Naive thymus-derived CD8-positive, alpha-beta T cell (primary cell): ENCODE results near the gene AGBL3. TPM values are rescaled to one million over a fixed set of nuclear protein-coding genes. Genes with fewer than 3 reads are reported as not detected.
A peak's percentile ranks its signal among the peaks of the same experiment; 100 is the strongest.

Experiments used
- ATAC-seq, 2 donors: fragments of 150-1000 bp; cut with Tn5 transposase in 1 of 2; sonication (Bioruptor Pico), chemical (Tn5 transposase) in 1 of 2; 1 replicate in 1 of 2; 2 replicates in 1 of 2; pipeline ENCODE4 v1.10.0; 2021; ENCODE audit warnings: mild to moderate bottlenecking in 2 of 2, moderate library complexity in 2 of 2
- POLR2A ChIA-PET: fragments of 350-600 bp; sonication (Branson Sonifier 250); formaldehyde crosslinking; loops from one replicate; lab custom pipeline; 2021; ENCODE audit warnings: antibody characterized with exemption; lab: Charles Lee
- DNase-seq, 10 donors: peaks; one replicate each; pipeline versions ENCODE4 v3.0.0 to v3.0.0-alpha.2; 2020 to 2022
- H3K27ac Mint-ChIP-seq, 10 donors: one replicate each; pipeline ENCODE4 v1.8.0; 2020 to 2022; ENCODE audit warnings: mild to moderate bottlenecking in 10 of 10, mixed read lengths in 10 of 10, moderate library complexity in 4 of 10, inconsistent platforms in 1 of 10
- H3K27me3 Mint-ChIP-seq, 5 donors: one replicate each; pipeline ENCODE4 v1.8.0; 2021 to 2022; ENCODE audit warnings: mixed read lengths in 5 of 5
- H3K36me3 Mint-ChIP-seq, 3 donors: one replicate each; pipeline ENCODE4 v1.8.0; 2020 to 2022; ENCODE audit warnings: mixed read lengths in 3 of 3, mild to moderate bottlenecking in 2 of 3, inconsistent platforms in 1 of 3
- H3K4me1 Mint-ChIP-seq, 4 donors: one replicate each; pipeline ENCODE4 v1.8.0; 2021 to 2022; ENCODE audit warnings: mixed read lengths in 4 of 4
- H3K4me3 Mint-ChIP-seq, 10 donors: one replicate each; pipeline ENCODE4 v1.8.0; 2020 to 2022; ENCODE audit warnings: mild to moderate bottlenecking in 10 of 10, mixed read lengths in 10 of 10, moderate library complexity in 6 of 10, inconsistent platforms in 1 of 10
- H3K9me3 Mint-ChIP-seq, 9 donors: one replicate each; pipeline ENCODE4 v1.8.0; 2020 to 2022; ENCODE audit warnings: mixed read lengths in 9 of 9, mild to moderate bottlenecking in 3 of 9, inconsistent platforms in 1 of 9, moderate library complexity in 1 of 9
- polyA plus RNA-seq, 3 donors: library from polyadenylated mRNA; unstranded; fragments of 300-500 nt; fragmentation: Illumina TruSeq; gene quantifications; one replicate each; pipeline ENCODE4 v1.2.3, GENCODE V29; 2021
- total RNA-seq, 8 experiments: library from RNA in 2 of 8; stranded (reverse) in 2 of 8; gene quantifications; one replicate each; pipeline ENCODE4 v1.2.3 and lab custom pipeline; 2021 to 2026

AGBL3 gene
- total and polyA plus RNA-seq, 5 experiments from 2014 or later, result 1.8 to 12.7 (median 4.0) TPM

- H3K27ac Mint-ChIP-seq, result peak overlapping the region in 1 of 10 donors; percentile 53
- no peak for DNase-seq
- H3K9me3 Mint-ChIP-seq, result no peaks in the 10 kb centered on the region
- ATAC-seq, result no peak
- no peak overlapping the region for H3K4me3 Mint-ChIP-seq
- POLR2A ChIA-PET, result interaction anchor here (0.6 kb wide), 2 partner anchors 43 to 313 kb away, joined by 3 read pairs; no protein-coding TSS in a partner anchor
- peaks cover 9 to 23% (median 13%) of the 10 kb centered on the region in 4 donors for H3K4me1 Mint-ChIP-seq
- no peaks in the 10 kb centered on the region for H3K36me3 Mint-ChIP-seq
- H3K27me3 Mint-ChIP-seq, result peaks cover 0 to 2% (median 0%) of the 10 kb centered on the region in 5 donors
Measured at GRCh38 chr7:134947329-134947728, 39.0 kb upstream of the AGBL3 start.

GRCh38 chr7:134947831-134948230, 38.5 kb upstream of the AGBL3 start:
- H3K27me3 Mint-ChIP-seq, result peaks cover 0 to 2% (median 0%) of the 10 kb centered on the region in 5 donors
- H3K4me1 Mint-ChIP-seq, result peaks cover 9 to 23% (median 13%) of the 10 kb centered on the region in 4 donors
- no peaks in the 10 kb centered on the region for H3K9me3 Mint-ChIP-seq
- no peak overlapping the region for H3K4me3 Mint-ChIP-seq
- no peaks in the 10 kb centered on the region for H3K36me3 Mint-ChIP-seq
- POLR2A ChIA-PET, result no interaction called here
- DNase-seq (no peak), ATAC-seq (no peak)
- no peak overlapping the region for H3K27ac Mint-ChIP-seq

- POLR2A ChIA-PET, result no interaction called here
- H3K27me3 Mint-ChIP-seq, result peaks cover 0 to 2% (median 0%) of the 10 kb centered on the region in 5 donors
- H3K36me3 Mint-ChIP-seq, result no peaks in the 10 kb centered on the region
- no peak overlapping the region for H3K27ac Mint-ChIP-seq
- peaks cover 9 to 23% (median 13%) of the 10 kb centered on the region in 4 donors for H3K4me1 Mint-ChIP-seq
- no peak overlapping the region for H3K4me3 Mint-ChIP-seq
- no peak for DNase-seq
- H3K9me3 Mint-ChIP-seq, result no peaks in the 10 kb centered on the region
- no peak for ATAC-seq
Measured at GRCh38 chr7:134948246-134948645, 38.1 kb upstream of the AGBL3 start.

GRCh38 chr7:134948736-134949135, 37.6 kb upstream of the AGBL3 start:
- Mint-ChIP-seq H3K36me3 (no peaks in the 10 kb centered on the region), H3K27ac (no peak overlapping the region), H3K9me3 (no peaks in the 10 kb centered on the region), H3K27me3 (peaks cover 0 to 2% (median 0%) of the 10 kb centered on the region in 5 donors), H3K4me1 (peaks cover 9 to 23% (median 13%) of the 10 kb centered on the region in 4 donors), H3K4me3 (no peak overlapping the region)
- no peak for DNase-seq
- POLR2A ChIA-PET, result interaction anchor here (0.6 kb wide), 1 partner anchor 110 kb away, joined by 3 read pairs; no protein-coding TSS in a partner anchor
- ATAC-seq, result no peak

- Mint-ChIP-seq H3K4me1 (peaks cover 9 to 23% (median 13%) of the 10 kb centered on the region in 4 donors), H3K4me3 (no peak overlapping the region), H3K27me3 (no peaks in the 10 kb centered on the region), H3K36me3 (no peaks in the 10 kb centered on the region), H3K9me3 (no peaks in the 10 kb centered on the region), H3K27ac (no peak overlapping the region)
- POLR2A ChIA-PET, result interaction anchor here (0.6 kb wide), 1 partner anchor 110 kb away, joined by 3 read pairs; no protein-coding TSS in a partner anchor
- ATAC-seq (no peak), DNase-seq (no peak)
Measured at GRCh38 chr7:134949171-134949570, 37.1 kb upstream of the AGBL3 start.

GRCh38 chr7:134954197-134955082, 31.9 kb upstream of the AGBL3 start:
- H3K4me1 Mint-ChIP-seq, result peaks cover 0 to 7% (median 3%) of the 10 kb centered on the region in 4 donors
- peak; percentile 49 to 53 for ATAC-seq
- POLR2A ChIA-PET, result interaction anchor here (1.2 kb wide), 1 partner anchor 320 kb away, joined by 3 read pairs; no protein-coding TSS in a partner anchor

GRCh38 chr7:134957005-134957404, 29.3 kb upstream of the AGBL3 start:
- no peak for DNase-seq
- Mint-ChIP-seq H3K27ac (no peak overlapping the region), H3K36me3 (no peaks in the 10 kb centered on the region), H3K9me3 (no peaks in the 10 kb centered on the region), H3K27me3 (peaks cover 0 to 1% (median 0%) of the 10 kb centered on the region in 5 donors), H3K4me3 (no peak overlapping the region), H3K4me1 (peaks cover 0 to 7% (median 3%) of the 10 kb centered on the region in 4 donors)
- ATAC-seq, result no peak
- POLR2A ChIA-PET, result interaction anchor here (1.2 kb wide), 1 partner anchor 213 kb away, joined by 3 read pairs; no protein-coding TSS in a partner anchor

More at GRCh38 chr7:134954197-134955082, 31.9 kb upstream of the AGBL3 start:
- H3K9me3 Mint-ChIP-seq, result no peaks in the 10 kb centered on the region
- H3K27me3 Mint-ChIP-seq, result no peaks in the 10 kb centered on the region
- H3K27ac Mint-ChIP-seq, result peak overlapping the region in 1 of 10 donors; percentile 82
- no peaks in the 10 kb centered on the region for H3K36me3 Mint-ChIP-seq
- peak in 4 of 10 donors; percentile 5 to 58 (median 48) for DNase-seq
- H3K4me3 Mint-ChIP-seq, result no peak overlapping the region

- H3K4me3 Mint-ChIP-seq, result no peak overlapping the region
- H3K9me3 Mint-ChIP-seq, result no peaks in the 10 kb centered on the region
- ATAC-seq (no peak), DNase-seq (no peak)
- H3K36me3 Mint-ChIP-seq, result no peaks in the 10 kb centered on the region
- peaks cover 0 to under 1% (median 0%) of the 10 kb centered on the region in 4 donors for H3K4me1 Mint-ChIP-seq
- POLR2A ChIA-PET, result no interaction called here
- no peak overlapping the region for H3K27ac Mint-ChIP-seq
- H3K27me3 Mint-ChIP-seq, result peaks cover 1 to 7% (median 3%) of the 10 kb centered on the region in 5 donors
Measured at GRCh38 chr7:134959810-134960209, 26.5 kb upstream of the AGBL3 start.

GRCh38 chr7:134962270-134962780, 24.0 kb upstream of the AGBL3 start:
- Mint-ChIP-seq H3K4me3 (no peak overlapping the region), H3K27me3 (peaks cover 1 to 7% (median 3%) of the 10 kb centered on the region in 5 donors), H3K9me3 (no peaks in the 10 kb centered on the region), H3K36me3 (no peaks in the 10 kb centered on the region), H3K4me1 (peaks cover 2 to 4% (median 3%) of the 10 kb centered on the region in 4 donors), H3K27ac (no peak overlapping the region)
- POLR2A ChIA-PET, result interaction anchor here (1.3 kb wide), 1 partner anchor 24 kb away, joined by 3 read pairs; the partner anchor contains the start of gene AGBL3
- DNase-seq, result no peak
- ATAC-seq, result peak in 1 of 2 donors; percentile 18

- no peak for DNase-seq
- POLR2A ChIA-PET, result interaction anchor here (1.3 kb wide), 1 partner anchor 24 kb away, joined by 3 read pairs; the partner anchor contains the start of gene AGBL3
- Mint-ChIP-seq H3K4me1 (peaks cover 5 to 9% (median 7%) of the 10 kb centered on the region in 4 donors), H3K27me3 (peaks cover 1 to 7% (median 3%) of the 10 kb centered on the region in 5 donors), H3K36me3 (no peaks in the 10 kb centered on the region), H3K27ac (no peak overlapping the region), H3K9me3 (no peaks in the 10 kb centered on the region), H3K4me3 (no peak overlapping the region)
- no peak for ATAC-seq
Measured at GRCh38 chr7:134963036-134963435, 23.3 kb upstream of the AGBL3 start.

- Mint-ChIP-seq H3K27me3 (peaks cover 1 to 7% (median 2%) of the 10 kb centered on the region in 5 donors), H3K36me3 (no peaks in the 10 kb centered on the region), H3K4me1 (peaks cover 5 to 11% (median 7%) of the 10 kb centered on the region in 4 donors), H3K9me3 (no peaks in the 10 kb centered on the region), H3K4me3 (no peak overlapping the region), H3K27ac (peak overlapping the region in 1 of 10 donors; percentile 29)
- DNase-seq (no peak), ATAC-seq (no peak)
- POLR2A ChIA-PET, result no interaction called here
Measured at GRCh38 chr7:134966691-134967090, 19.6 kb upstream of the AGBL3 start.

GRCh38 chr7:134968110-134968509, 18.2 kb upstream of the AGBL3 start:
- Mint-ChIP-seq H3K27ac (peak overlapping the region in 1 of 10 donors; percentile 58), H3K27me3 (peaks cover 1 to 7% (median 2%) of the 10 kb centered on the region in 5 donors), H3K9me3 (no peaks in the 10 kb centered on the region), H3K4me3 (no peak overlapping the region), H3K4me1 (peaks cover 5 to 11% (median 7%) of the 10 kb centered on the region in 4 donors), H3K36me3 (no peaks in the 10 kb centered on the region)
- DNase-seq (no peak), ATAC-seq (no peak)
- POLR2A ChIA-PET, result no interaction called here
